VCaP (cell line): ENCODE data around the gene RECK.

Experiments
- H3K27ac ChIP-seq: fragments of 450-650 bp; 2 replicates; pipeline ENCODE4 v1.5.1; 2017
- TF ChIP-seq, protein P1 (sequence below): fragments of 450-650 bp; conservative IDR thresholded peaks from 2 replicates; pipeline ENCODE4 v1.5.1; 2017; ENCODE audit warnings: mild to moderate bottlenecking, moderate library complexity

The RECK gene

DNA sequence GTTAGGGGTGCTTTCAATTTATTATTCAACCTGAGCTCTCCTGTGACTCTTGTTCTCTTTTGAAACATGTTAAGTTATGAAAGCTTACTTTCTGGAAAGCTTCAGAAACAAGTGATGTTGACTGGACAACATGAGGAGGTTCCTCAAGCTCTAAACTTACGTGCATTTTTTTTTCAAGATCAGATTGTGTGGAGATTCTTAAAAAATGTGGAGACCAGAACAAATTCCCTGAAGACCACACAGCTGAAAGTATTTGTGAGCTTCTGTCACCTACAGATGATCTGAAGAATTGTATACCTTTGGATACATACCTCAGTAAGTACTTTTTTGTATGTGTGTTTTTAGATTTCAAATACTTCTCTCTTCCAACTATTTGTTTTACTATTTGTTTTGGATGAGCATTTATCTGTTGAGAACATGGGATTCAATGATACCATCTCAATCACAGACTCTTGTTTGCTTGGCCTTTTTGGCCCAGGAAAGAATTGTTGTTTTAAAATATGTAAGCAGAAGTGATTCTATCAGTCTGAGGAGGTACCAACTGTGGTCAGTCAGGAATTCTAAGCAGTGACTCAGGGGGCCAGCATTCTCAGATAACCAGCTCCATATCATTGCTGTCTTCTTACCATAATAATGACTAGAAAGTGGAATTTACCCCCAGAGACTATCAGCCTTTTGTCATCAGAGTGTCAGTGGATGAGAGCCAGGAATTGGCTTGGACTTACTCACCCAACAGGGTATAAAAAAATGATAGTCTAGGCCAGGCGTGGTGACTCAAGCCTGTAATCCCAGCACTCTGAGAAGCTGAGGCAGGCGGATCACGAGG, 65.4 kb downstream of the RECK start:
- TF ChIP-seq, protein P1, sequence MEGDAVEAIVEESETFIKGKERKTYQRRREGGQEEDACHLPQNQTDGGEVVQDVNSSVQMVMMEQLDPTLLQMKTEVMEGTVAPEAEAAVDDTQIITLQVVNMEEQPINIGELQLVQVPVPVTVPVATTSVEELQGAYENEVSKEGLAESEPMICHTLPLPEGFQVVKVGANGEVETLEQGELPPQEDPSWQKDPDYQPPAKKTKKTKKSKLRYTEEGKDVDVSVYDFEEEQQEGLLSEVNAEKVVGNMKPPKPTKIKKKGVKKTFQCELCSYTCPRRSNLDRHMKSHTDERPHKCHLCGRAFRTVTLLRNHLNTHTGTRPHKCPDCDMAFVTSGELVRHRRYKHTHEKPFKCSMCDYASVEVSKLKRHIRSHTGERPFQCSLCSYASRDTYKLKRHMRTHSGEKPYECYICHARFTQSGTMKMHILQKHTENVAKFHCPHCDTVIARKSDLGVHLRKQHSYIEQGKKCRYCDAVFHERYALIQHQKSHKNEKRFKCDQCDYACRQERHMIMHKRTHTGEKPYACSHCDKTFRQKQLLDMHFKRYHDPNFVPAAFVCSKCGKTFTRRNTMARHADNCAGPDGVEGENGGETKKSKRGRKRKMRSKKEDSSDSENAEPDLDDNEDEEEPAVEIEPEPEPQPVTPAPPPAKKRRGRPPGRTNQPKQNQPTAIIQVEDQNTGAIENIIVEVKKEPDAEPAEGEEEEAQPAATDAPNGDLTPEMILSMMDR = no peak
- peak overlapping the region; percentile 86 for H3K27ac ChIP-seq

DNA sequence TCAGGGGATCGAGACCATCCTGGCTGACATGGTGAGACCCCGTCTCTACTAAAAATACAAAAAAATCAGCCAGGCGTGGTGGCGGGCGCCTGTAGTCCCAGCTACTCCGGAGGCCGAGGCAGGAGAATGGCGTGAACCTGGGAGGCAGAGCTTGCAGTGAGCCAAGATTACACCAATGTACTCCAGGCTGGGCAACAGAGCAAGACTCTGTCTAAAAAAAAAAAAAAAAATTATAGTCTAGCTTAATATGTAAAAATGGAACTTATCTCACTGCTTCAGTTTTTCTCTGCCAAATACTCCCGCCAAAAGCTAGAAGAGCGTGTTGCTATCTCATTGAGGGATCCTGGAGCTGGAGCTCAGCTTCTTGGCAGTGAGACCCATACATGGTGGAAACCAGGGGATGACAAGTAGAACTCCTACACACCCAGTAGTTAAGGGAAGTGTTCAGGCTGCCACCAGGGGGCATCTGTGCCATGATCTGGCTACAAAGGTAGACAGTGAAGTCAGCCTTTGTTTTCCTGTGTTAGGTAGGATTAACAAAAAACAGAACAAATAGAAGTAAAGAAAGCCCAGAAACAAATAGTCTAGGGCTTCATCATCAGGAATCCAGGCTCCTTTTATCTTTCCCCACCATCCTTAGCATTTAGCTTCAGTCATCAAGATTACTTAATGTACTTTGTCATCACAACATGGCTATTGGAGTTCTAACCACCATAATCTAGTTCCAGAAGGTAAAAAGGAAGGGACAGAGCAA, 66.2 kb downstream of the RECK start:
- H3K27ac ChIP-seq = peak overlapping the region; percentile 86
- TF ChIP-seq, protein P1 = peak; percentile 71

DNA sequence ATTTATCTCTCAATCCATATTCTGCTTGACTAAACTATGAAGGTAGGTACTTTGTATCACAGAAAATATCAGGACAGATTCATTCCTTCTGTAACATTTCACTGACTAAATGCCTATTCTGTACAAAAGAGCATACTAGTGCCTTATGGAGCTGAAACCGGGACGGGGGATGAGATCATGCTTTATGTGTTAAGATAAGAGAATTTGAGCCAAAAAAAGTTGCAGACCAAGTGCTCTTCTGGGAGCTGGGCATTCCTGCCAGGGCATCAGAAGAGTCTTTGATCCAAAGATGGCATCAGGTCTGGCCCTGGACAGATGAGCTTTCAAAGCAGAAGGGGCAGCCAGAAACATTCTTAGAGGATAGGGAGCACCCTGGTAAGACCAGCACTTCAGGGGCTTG, 72.4 kb downstream of the RECK start:
- TF ChIP-seq, protein P1 = no peak

DNA sequence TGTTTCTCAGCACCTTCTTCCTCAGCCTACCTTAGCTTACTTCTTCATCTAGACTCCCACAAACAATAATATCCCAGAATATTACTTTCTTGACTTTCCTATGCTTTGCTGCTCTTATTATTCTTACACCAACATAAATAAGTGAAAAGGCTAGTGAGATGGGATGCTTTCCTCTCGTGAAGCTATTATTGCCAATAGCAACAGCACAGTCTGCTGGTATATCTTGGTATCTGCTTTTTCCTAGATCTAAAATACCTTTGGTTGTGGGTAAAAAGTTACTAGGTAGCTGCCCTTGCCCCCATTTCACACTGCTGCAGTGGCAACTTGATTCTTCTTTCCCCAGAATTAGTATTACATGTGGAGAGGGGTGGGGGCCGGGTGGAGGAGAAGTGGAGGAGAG, 73.7 kb downstream of the RECK start:
- no peak overlapping the region for H3K27ac ChIP-seq
- TF ChIP-seq, protein P1 = peak; percentile 78

More for the DNA sequence above, 72.4 kb downstream of the RECK start:
- no peak overlapping the region for H3K27ac ChIP-seq

DNA sequence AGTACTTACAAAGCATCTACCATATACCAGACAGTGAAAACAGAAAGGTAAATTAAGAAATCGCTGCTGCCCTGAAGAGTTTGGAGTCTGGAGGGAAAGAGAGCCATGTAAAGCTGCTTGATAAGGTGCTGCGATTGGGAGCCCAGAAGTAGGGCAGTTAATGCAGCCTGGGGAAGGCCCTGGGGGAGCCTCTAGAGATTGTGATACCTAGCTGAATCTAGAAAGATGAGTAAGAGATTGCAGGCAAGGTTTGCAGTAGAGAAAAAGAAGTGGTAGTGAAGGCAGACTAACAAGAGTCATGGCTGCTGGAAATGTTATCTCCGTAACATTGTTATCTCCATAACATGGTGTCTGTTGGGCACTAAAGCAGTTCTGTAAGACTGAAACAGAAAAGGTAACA, 75.8 kb downstream of the RECK start:
- H3K27ac ChIP-seq = no peak overlapping the region
- TF ChIP-seq, protein P1 = no peak

DNA sequence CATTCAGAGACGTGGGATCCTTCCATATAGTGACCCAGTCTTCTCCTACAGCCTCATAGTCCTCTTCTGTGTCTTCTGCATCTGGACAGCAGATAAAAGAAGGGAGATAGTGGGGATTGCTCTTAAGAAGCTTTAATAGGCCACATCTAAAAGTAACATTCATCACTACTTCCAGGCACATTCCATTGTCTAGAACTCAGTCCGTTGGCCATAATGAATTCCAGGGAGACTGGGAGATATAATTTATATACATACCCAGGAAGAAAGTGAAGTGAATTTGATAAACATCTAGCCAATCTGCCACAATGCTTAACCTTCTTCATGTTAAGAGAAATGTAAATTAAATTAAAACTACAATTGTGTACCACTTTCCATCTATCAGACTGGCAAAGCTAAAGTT, 77.3 kb downstream of the RECK start:
- no peak overlapping the region for H3K27ac ChIP-seq
- TF ChIP-seq, protein P1 = no peak

DNA sequence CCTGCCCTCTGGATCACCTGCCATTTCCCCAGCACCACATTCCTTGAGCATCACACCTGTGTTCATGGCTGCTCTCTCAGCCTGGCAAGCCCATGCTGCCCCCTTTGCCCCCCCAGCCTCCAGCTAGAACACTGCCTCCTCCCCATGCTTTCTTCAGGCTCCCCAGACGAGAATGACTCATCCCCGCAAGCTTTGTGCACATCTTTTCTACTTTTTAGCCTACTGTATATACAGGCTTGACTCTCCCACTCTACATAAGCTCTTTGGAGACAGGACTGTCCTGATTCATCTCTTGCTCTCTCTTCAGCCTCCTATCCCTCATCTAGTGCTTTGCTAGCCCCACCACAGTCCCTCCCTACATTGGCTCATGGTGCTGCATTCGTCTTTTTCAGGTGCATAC, 79.9 kb downstream of the RECK start:
- no peak overlapping the region for H3K27ac ChIP-seq
- TF ChIP-seq, protein P1 = no peak
